Activated naive CD8-positive, alpha-beta T cell treated with anti-CD3 and anti-CD28 coated beads, Interleukin-2, amount 50 U/mL, for 24 hours (primary cell): ENCODE results near the gene OR10P1.
"Not testable (repeated sequence)": the region's sequence is repeated elsewhere in the genome, so short reads cannot be mapped to it uniquely, and the experiment has no call there.

Experiments
- ATAC-seq: fragments of 150-1000 bp; cut with Tn5 transposase; one replicate; pipeline ENCODE4 v1.10.0; 2021
- DNase-seq: peaks from one replicate; pipeline ENCODE4 v3.0.0; 2021
- H3K27ac Mint-ChIP-seq: one replicate; pipeline ENCODE4 v1.8.0; 2021; ENCODE audit warnings: mild to moderate bottlenecking, mixed read lengths
- H3K27me3 Mint-ChIP-seq: one replicate; pipeline ENCODE4 v1.8.0; 2021; ENCODE audit warnings: mixed read lengths
- H3K36me3 Mint-ChIP-seq: one replicate; pipeline ENCODE4 v1.8.0; 2021; ENCODE audit warnings: low read depth, mixed read lengths
- H3K4me1 Mint-ChIP-seq: one replicate; pipeline ENCODE4 v1.8.0; 2021; ENCODE audit warnings: mixed read lengths
- H3K4me3 Mint-ChIP-seq: one replicate; pipeline ENCODE4 v1.8.0; 2021; ENCODE audit warnings: mild to moderate bottlenecking, moderate library complexity, mixed read lengths
- H3K9me3 Mint-ChIP-seq: one replicate; pipeline ENCODE4 v1.8.0; 2021; ENCODE audit warnings: mixed read lengths

The OR10P1 gene

GRCh38 chr12:55636853-55637252, at the start of gene OR10P1:
Gene OR10P1 (plus strand): TSS chr12:55636892. CDS start chr12:55636892, 0 bp downstream.
- DNase-seq (no peak), ATAC-seq (no peak)
- H3K4me3 Mint-ChIP-seq = peak within 1 kb of the TSS; percentile 47
- peaks cover 29% of the 10 kb centered on the region for H3K27me3 Mint-ChIP-seq
- H3K36me3 Mint-ChIP-seq = no peaks in the 10 kb centered on the region
- H3K4me1 Mint-ChIP-seq = peaks cover 21% of the 10 kb centered on the region
- H3K27ac Mint-ChIP-seq = peak within 1 kb of the TSS; percentile 48
- no peaks in the 10 kb centered on the region for H3K9me3 Mint-ChIP-seq

GRCh38 chr12:55590152-55590551, 46.5 kb upstream of the OR10P1 start:
- H3K27ac Mint-ChIP-seq, H3K36me3 Mint-ChIP-seq, ATAC-seq, H3K4me1 Mint-ChIP-seq, H3K4me3 Mint-ChIP-seq, DNase-seq: not testable (repeated sequence)
- peaks cover 11% of the 10 kb centered on the region for H3K9me3 Mint-ChIP-seq
- H3K27me3 Mint-ChIP-seq = peaks cover 42% of the 10 kb centered on the region

GRCh38 chr12:55607821-55608594, 28.7 kb upstream of the OR10P1 start:
- Mint-ChIP-seq H3K9me3 (no peaks in the 10 kb centered on the region), H3K36me3 (no peaks in the 10 kb centered on the region), H3K27me3 (peaks cover 39% of the 10 kb centered on the region), H3K4me1 (peaks cover 10% of the 10 kb centered on the region), H3K4me3 (no peak overlapping the region), H3K27ac (no peak overlapping the region)
- ATAC-seq (no peak), DNase-seq (no peak)

GRCh38 chr12:55610598-55610997, 26.1 kb upstream of the OR10P1 start:
- Mint-ChIP-seq H3K27ac (no peak overlapping the region), H3K4me3 (no peak overlapping the region), H3K9me3 (peaks cover 9% of the 10 kb centered on the region), H3K36me3 (peaks cover 3% of the 10 kb centered on the region), H3K27me3 (peaks cover 32% of the 10 kb centered on the region), H3K4me1 (peaks cover 10% of the 10 kb centered on the region)
- DNase-seq = no peak
- peak; percentile 84 for ATAC-seq

- Mint-ChIP-seq H3K9me3 (peaks cover 25% of the 10 kb centered on the region), H3K27me3 (peaks cover 37% of the 10 kb centered on the region), H3K27ac (no peak overlapping the region), H3K36me3 (peaks cover 9% of the 10 kb centered on the region), H3K4me3 (no peak overlapping the region), H3K4me1 (peaks cover 10% of the 10 kb centered on the region)
- no peak for DNase-seq
- no peak for ATAC-seq
Measured at GRCh38 chr12:55612646-55613045, 24.0 kb upstream of the OR10P1 start.

GRCh38 chr12:55614764-55615163, 21.9 kb upstream of the OR10P1 start:
- H3K4me1 Mint-ChIP-seq = peaks cover 12% of the 10 kb centered on the region

GRCh38 chr12:55619354-55620138, 17.1 kb upstream of the OR10P1 start:
- H3K4me1 Mint-ChIP-seq = peaks cover 11% of the 10 kb centered on the region
- peaks cover 45% of the 10 kb centered on the region for H3K27me3 Mint-ChIP-seq
- peak; percentile 44 for DNase-seq
- peaks cover 25% of the 10 kb centered on the region for H3K9me3 Mint-ChIP-seq
- H3K36me3 Mint-ChIP-seq = peaks cover 9% of the 10 kb centered on the region
- no peak overlapping the region for H3K4me3 Mint-ChIP-seq
- peak overlapping the region; percentile 31 for H3K27ac Mint-ChIP-seq
- ATAC-seq = peak; percentile 63

More at GRCh38 chr12:55614764-55615163, 21.9 kb upstream of the OR10P1 start:
- Mint-ChIP-seq H3K9me3 (peaks cover 25% of the 10 kb centered on the region), H3K36me3 (peaks cover 9% of the 10 kb centered on the region), H3K27ac (no peak overlapping the region), H3K4me3 (no peak overlapping the region), H3K27me3 (peaks cover 39% of the 10 kb centered on the region)
- DNase-seq (no peak), ATAC-seq (no peak)

GRCh38 chr12:55624056-55624455, 12.6 kb upstream of the OR10P1 start:
- DNase-seq (peak; percentile 47), ATAC-seq (peak; percentile 80)
- Mint-ChIP-seq H3K27me3 (peaks cover 41% of the 10 kb centered on the region), H3K4me1 (peaks cover 27% of the 10 kb centered on the region), H3K9me3 (no peaks in the 10 kb centered on the region), H3K4me3 (no peak overlapping the region), H3K27ac (no peak overlapping the region), H3K36me3 (no peaks in the 10 kb centered on the region)

GRCh38 chr12:55626154-55626553, 10.5 kb upstream of the OR10P1 start:
- Mint-ChIP-seq H3K4me1 (peaks cover 37% of the 10 kb centered on the region), H3K9me3 (no peaks in the 10 kb centered on the region), H3K27me3 (peaks cover 35% of the 10 kb centered on the region), H3K4me3 (no peak overlapping the region), H3K36me3 (no peaks in the 10 kb centered on the region), H3K27ac (no peak overlapping the region)
- DNase-seq (no peak), ATAC-seq (no peak)

- H3K27ac Mint-ChIP-seq = peak overlapping the region; percentile 53
- peak overlapping the region; percentile 41 for H3K4me3 Mint-ChIP-seq
- ATAC-seq (peak; percentile 95), DNase-seq (no peak)
- H3K4me1 Mint-ChIP-seq = peaks cover 31% of the 10 kb centered on the region
- H3K27me3 Mint-ChIP-seq = peaks cover 32% of the 10 kb centered on the region
- no peaks in the 10 kb centered on the region for H3K36me3 Mint-ChIP-seq
- H3K9me3 Mint-ChIP-seq = no peaks in the 10 kb centered on the region
Measured at GRCh38 chr12:55629058-55629841, 7.4 kb upstream of the OR10P1 start.

- H3K9me3 Mint-ChIP-seq = no peaks in the 10 kb centered on the region
- H3K4me3 Mint-ChIP-seq = no peak overlapping the region
- peaks cover 35% of the 10 kb centered on the region for H3K27me3 Mint-ChIP-seq
- H3K36me3 Mint-ChIP-seq = no peaks in the 10 kb centered on the region
- peaks cover 21% of the 10 kb centered on the region for H3K4me1 Mint-ChIP-seq
- DNase-seq = no peak
- ATAC-seq = no peak
- no peak overlapping the region for H3K27ac Mint-ChIP-seq
Measured at GRCh38 chr12:55631056-55631455, 5.6 kb upstream of the OR10P1 start.

- Mint-ChIP-seq H3K4me1 (peaks cover 27% of the 10 kb centered on the region), H3K9me3 (no peaks in the 10 kb centered on the region), H3K4me3 (no peak overlapping the region), H3K36me3 (no peaks in the 10 kb centered on the region), H3K27me3 (peaks cover 29% of the 10 kb centered on the region), H3K27ac (no peak overlapping the region)
- no peak for DNase-seq
- ATAC-seq = no peak
Measured at GRCh38 chr12:55631733-55632132, 5.0 kb upstream of the OR10P1 start.

- no peak for ATAC-seq
- DNase-seq = no peak
Measured at GRCh38 chr12:55633151-55633550, 3.5 kb upstream of the OR10P1 start.

GRCh38 chr12:55636116-55636655, 506 bp upstream of the OR10P1 start:
- H3K36me3 Mint-ChIP-seq = no peaks in the 10 kb centered on the region
- peak; percentile 89 for ATAC-seq
- H3K27me3 Mint-ChIP-seq = peaks cover 29% of the 10 kb centered on the region
- H3K27ac Mint-ChIP-seq = peak overlapping the region; percentile 6
- no peaks in the 10 kb centered on the region for H3K9me3 Mint-ChIP-seq
- H3K4me1 Mint-ChIP-seq = peaks cover 19% of the 10 kb centered on the region
- no peak for DNase-seq
- H3K4me3 Mint-ChIP-seq = no peak overlapping the region

More at GRCh38 chr12:55633151-55633550, 3.5 kb upstream of the OR10P1 start:
- Mint-ChIP-seq H3K4me3 (no peak overlapping the region), H3K27ac (no peak overlapping the region), H3K4me1 (peaks cover 40% of the 10 kb centered on the region), H3K9me3 (no peaks in the 10 kb centered on the region), H3K27me3 (peaks cover 32% of the 10 kb centered on the region), H3K36me3 (no peaks in the 10 kb centered on the region)
